Pancreas (tissue), 10 donors: ENCODE measurements around the gene RFX3. TPM values are rescaled to one million over a fixed set of nuclear protein-coding genes. Genes with fewer than 3 reads are reported as not detected.

Experiments used
- ATAC-seq, 4 donors: fragments of 200-7000 bp; cut with Tn5 transposase; one replicate each; pipeline versions ENCODE4 v1.8.0 to v1.9.1; 2020; ENCODE audit warnings: mild to moderate bottlenecking in 4 of 4, moderate library complexity in 4 of 4
- DNase-seq, 6 donors: peaks; one replicate each; pipeline ENCODE4 v3.0.0-alpha.2; 2020
- FAIRE-seq: peaks from 2 replicates; lab custom pipeline; 2012; peaks lifted over from hg19 to GRCh38; lab: Jason Lieb, UNC
- H3K27ac ChIP-seq, 4 donors: fragments of 200-600 bp; sonication (generic); 1 replicate in 3 of 4; 2 replicates in 1 of 4; pipeline versions ENCODE4 v1.5.0 to v1.8.0; 2020
- H3K27me3 ChIP-seq, 4 donors: fragments of 200-600 bp; one replicate each; pipeline ENCODE4 v1.8.0; 2021
- H3K36me3 ChIP-seq, 3 donors: fragments of 200-600 bp; sonication (generic) in 1 of 3; one replicate each; pipeline versions ENCODE4 v1.5.0 to v1.8.0; 2020 to 2021
- H3K4me1 ChIP-seq, 3 donors: fragments of 200-600 bp; one replicate each; pipeline ENCODE4 v1.8.0; 2021
- H3K4me3 ChIP-seq, 4 donors: fragments of 200-600 bp; sonication (generic) in 2 of 4; one replicate each; pipeline versions ENCODE4 v1.5.0 to v1.8.0; 2020 to 2021
- H3K9me3 ChIP-seq, 4 donors: fragments of 200-600 bp; one replicate each; pipeline ENCODE4 v1.8.0; 2021
- WGBS, 2 donors: extraction: QIAGEN DNeasy Blood & Tissue Kit; methylation state at CpG; one replicate each; pipeline ENCODE4 v1.1.7; 2013; 5-methylcytosine and 5-hydroxymethylcytosine counted together
- intact Hi-C, 3 donors: fragments of 100-400 bp; cut with DNase I; formaldehyde crosslinking; loops; one replicate each; pipeline versions ENCODE4 v1.11.1 to v1.14.2; 2022
- polyA plus RNA-seq, 2 donors: library from polyadenylated mRNA; stranded (reverse); fragments of 200-250 nt; gene quantifications; one replicate each; pipeline ENCODE4 v1.2.3, GENCODE V29; 2013
- total RNA-seq, 6 donors: library from RNA; stranded (reverse); fragmentation: NEBNext Ultra II Directional in 4 of 6; extraction: Animal tissue kit (Norgen Biotek cat#: 25700) in 4 of 6; gene quantifications; one replicate each; pipeline versions ENCODE4 v1.2.1 to v1.2.4, GENCODE V29; 2021 to 2023
- TF ChIP-seq, protein P1 (sequence below), 4 donors: fragments of 200-600 bp; sonication (generic) in 3 of 4; IDR thresholded peaks; one replicate each; pipeline versions ENCODE4 v1.5.0 to v1.8.0; 2021; ENCODE audit warnings: antibody characterized with exemption in 4 of 4
- donor health status: healthy with polysubstance abuse.
- donor health status: DM: no; HTN: no; CAD: no; lungs with moderate emphysema.
- donor health status: DM: no; HTN: no; CAD: no.
- donor health status: control.
- donor health status: control.
- donor health status: Bipolar disorder and iron deficiency.
- donor health status: DM: yes; HTN: yes; CAD: no.
- donor health status: DM: no; HTN: no; CAD: no.
- donor health status: DM: no; HTN: no; CAD: no.
- donor health status: DM: yes; HTN: yes; CAD: no.

RFX3 gene
- total and polyA plus RNA-seq, 8 donors, result 1.2 to 12.2 (median 5.0) TPM

GRCh38 chr9:3415906-3416305 is 109.9 kb downstream of the RFX3 start:
- FAIRE-seq, result no peak
- Histone ChIP-seq H3K27ac (no peak overlapping the region), H3K36me3 (no peaks in the 10 kb centered on the region), H3K9me3 (no peaks in the 10 kb centered on the region), H3K27me3 (no peaks in the 10 kb centered on the region), H3K4me3 (no peak overlapping the region), H3K4me1 (no peaks in the 10 kb centered on the region)
- TF ChIP-seq, protein P1, sequence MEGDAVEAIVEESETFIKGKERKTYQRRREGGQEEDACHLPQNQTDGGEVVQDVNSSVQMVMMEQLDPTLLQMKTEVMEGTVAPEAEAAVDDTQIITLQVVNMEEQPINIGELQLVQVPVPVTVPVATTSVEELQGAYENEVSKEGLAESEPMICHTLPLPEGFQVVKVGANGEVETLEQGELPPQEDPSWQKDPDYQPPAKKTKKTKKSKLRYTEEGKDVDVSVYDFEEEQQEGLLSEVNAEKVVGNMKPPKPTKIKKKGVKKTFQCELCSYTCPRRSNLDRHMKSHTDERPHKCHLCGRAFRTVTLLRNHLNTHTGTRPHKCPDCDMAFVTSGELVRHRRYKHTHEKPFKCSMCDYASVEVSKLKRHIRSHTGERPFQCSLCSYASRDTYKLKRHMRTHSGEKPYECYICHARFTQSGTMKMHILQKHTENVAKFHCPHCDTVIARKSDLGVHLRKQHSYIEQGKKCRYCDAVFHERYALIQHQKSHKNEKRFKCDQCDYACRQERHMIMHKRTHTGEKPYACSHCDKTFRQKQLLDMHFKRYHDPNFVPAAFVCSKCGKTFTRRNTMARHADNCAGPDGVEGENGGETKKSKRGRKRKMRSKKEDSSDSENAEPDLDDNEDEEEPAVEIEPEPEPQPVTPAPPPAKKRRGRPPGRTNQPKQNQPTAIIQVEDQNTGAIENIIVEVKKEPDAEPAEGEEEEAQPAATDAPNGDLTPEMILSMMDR (IDR thresholded peaks at IDR 0.05), result no peak
- no peak for DNase-seq
- ATAC-seq, result no peak
- intact Hi-C loops, result no loop called here

DNA sequence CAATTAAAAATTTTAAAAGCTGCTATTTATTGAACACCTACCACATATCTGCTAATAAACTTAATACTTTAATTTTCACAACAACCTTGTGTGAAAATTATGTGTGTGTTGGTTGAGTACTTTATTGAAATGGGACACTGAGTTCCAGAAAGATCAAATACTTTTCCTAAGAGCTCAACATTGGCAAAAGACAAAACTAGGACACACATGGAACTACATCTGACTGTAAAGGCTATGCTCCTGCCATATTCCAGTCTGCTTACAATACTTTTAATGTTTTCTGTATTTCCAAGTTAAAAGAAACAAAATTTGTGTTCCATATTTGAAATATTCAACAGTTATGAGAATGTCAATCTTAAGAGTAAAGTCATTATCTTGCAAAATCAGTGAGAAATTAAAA is 111.8 kb downstream of the RFX3 start:
- H3K9me3 ChIP-seq, result no peaks in the 10 kb centered on the region
- no peak for DNase-seq
- H3K36me3 ChIP-seq, result no peaks in the 10 kb centered on the region
- TF ChIP-seq, protein P1 (IDR thresholded peaks at IDR 0.05), result no peak
- intact Hi-C loops, result no loop called here
- H3K27ac ChIP-seq, result no peak overlapping the region
- FAIRE-seq, result no peak
- ATAC-seq, result no peak
- no peak overlapping the region for H3K4me3 ChIP-seq
- H3K27me3 ChIP-seq, result no peaks in the 10 kb centered on the region
- no peaks in the 10 kb centered on the region for H3K4me1 ChIP-seq

DNA sequence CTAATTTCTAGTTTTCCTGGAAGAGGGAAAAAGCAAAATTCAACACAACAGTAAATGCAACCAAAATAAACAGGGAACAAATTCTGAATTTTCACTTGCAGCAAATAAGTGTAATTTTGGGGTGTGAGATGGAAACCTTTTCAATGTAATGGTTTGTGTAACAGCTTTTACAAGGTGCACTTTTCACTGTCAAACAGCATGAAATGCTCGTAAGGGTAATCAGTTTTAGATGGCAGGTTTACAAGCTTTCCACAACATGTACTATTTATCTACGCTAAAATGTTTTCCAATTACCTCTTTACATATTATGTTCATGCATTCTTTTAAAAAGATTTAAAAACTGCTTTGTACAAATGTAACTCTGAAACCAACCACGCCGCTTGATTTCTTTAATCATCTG is 115.3 kb downstream of the RFX3 start:
- intact Hi-C loops, result no loop called here

GRCh38 chr9:3409453-3409852 is 116.3 kb downstream of the RFX3 start:
- Histone ChIP-seq H3K36me3 (no peaks in the 10 kb centered on the region), H3K9me3 (no peaks in the 10 kb centered on the region), H3K4me1 (no peaks in the 10 kb centered on the region), H3K27ac (no peak overlapping the region), H3K4me3 (no peak overlapping the region), H3K27me3 (no peaks in the 10 kb centered on the region)
- TF ChIP-seq, protein P1 (IDR thresholded peaks at IDR 0.05), result no peak
- intact Hi-C loops, result no loop called here
- WGBS, 2 donors, result 90% methylated on average over 1 of the region's 1 CpG
- DNase-seq (no peak), ATAC-seq (no peak), FAIRE-seq (no peak)

More for the DNA sequence above, 115.3 kb downstream of the RFX3 start:
- TF ChIP-seq, protein P1 (IDR thresholded peaks at IDR 0.05), result no peak
- no peak for FAIRE-seq
- H3K27ac ChIP-seq, result no peak overlapping the region
- no peaks in the 10 kb centered on the region for H3K4me1 ChIP-seq
- no peak for ATAC-seq
- no peaks in the 10 kb centered on the region for H3K27me3 ChIP-seq
- no peak overlapping the region for H3K4me3 ChIP-seq
- H3K36me3 ChIP-seq, result no peaks in the 10 kb centered on the region
- H3K9me3 ChIP-seq, result no peaks in the 10 kb centered on the region
- no peak for DNase-seq
- 75 to 80% methylated on average over 4 of the region's 4 CpGs for WGBS, 2 donors

- ATAC-seq (no peak), FAIRE-seq (no peak), DNase-seq (no peak)
- no peak overlapping the region for H3K4me3 ChIP-seq
- H3K36me3 ChIP-seq, result no peaks in the 10 kb centered on the region
- TF ChIP-seq, protein P1 (IDR thresholded peaks at IDR 0.05), result no peak
- no peaks in the 10 kb centered on the region for H3K27me3 ChIP-seq
- no peaks in the 10 kb centered on the region for H3K9me3 ChIP-seq
- intact Hi-C loops, result no loop called here
- 53 to 61% methylated on average over 1 of the region's 1 CpG for WGBS, 2 donors
- no peaks in the 10 kb centered on the region for H3K4me1 ChIP-seq
- no peak overlapping the region for H3K27ac ChIP-seq
These were observed 122.5 kb downstream of the RFX3 start for GRCh38 chr9:3403315-3403714.
